Stimulated activated naive B cell treated with anti-CD40 and anti-IgM and Interleukin-4, amounts not matched to agents 10 μg/mL and 1 μg/mL and 100 μg/mL, for 72 hours (primary cell): ENCODE measurements around the gene IPCEF1.

Experiments
- ATAC-seq, 2 donors: fragments of 150-1000 bp; cut with Tn5 transposase; replicated peaks; 2 replicates each; pipeline ENCODE4 v1.10.0; 2021; ENCODE audit warnings: moderate library complexity in 1 of 2
- DNase-seq: peaks from one replicate; pipeline ENCODE4 v3.0.0; 2021
- H3K27ac Mint-ChIP-seq: one replicate; pipeline ENCODE4 v1.8.0; 2022; ENCODE audit warnings: mild to moderate bottlenecking, mixed read lengths
- H3K27me3 Mint-ChIP-seq, 2 donors: one replicate each; pipeline ENCODE4 v1.8.0; 2022; ENCODE audit warnings: mixed read lengths in 2 of 2
- H3K36me3 Mint-ChIP-seq, 2 donors: one replicate each; pipeline ENCODE4 v1.8.0; 2022; ENCODE audit warnings: mixed read lengths in 2 of 2, mild to moderate bottlenecking in 1 of 2
- H3K4me1 Mint-ChIP-seq, 2 donors: one replicate each; pipeline ENCODE4 v1.8.0; 2022; ENCODE audit warnings: mixed read lengths in 2 of 2, mild to moderate bottlenecking in 1 of 2
- H3K4me3 Mint-ChIP-seq, 2 donors: one replicate each; pipeline ENCODE4 v1.8.0; 2022; ENCODE audit warnings: mild to moderate bottlenecking in 2 of 2, mixed read lengths in 2 of 2, moderate library complexity in 1 of 2
- H3K9me3 Mint-ChIP-seq, 2 donors: one replicate each; pipeline ENCODE4 v1.8.0; 2022; ENCODE audit warnings: mixed read lengths in 2 of 2, mild to moderate bottlenecking in 1 of 2

IPCEF1 gene

GRCh38 chr6:154125421-154125820, 231.2 kb downstream of the IPCEF1 start:
- Mint-ChIP-seq H3K4me3 (no peak overlapping the region), H3K9me3 (peaks cover 2 to 3% of the 10 kb centered on the region in 2 donors), H3K36me3 (no peaks in the 10 kb centered on the region), H3K4me1 (peaks cover 2 to 6% of the 10 kb centered on the region in 2 donors), H3K27ac (no peak overlapping the region), H3K27me3 (no peaks in the 10 kb centered on the region)
- ATAC-seq = no peak
- DNase-seq = no peak

- H3K4me3 Mint-ChIP-seq = no peak overlapping the region
- no peaks in the 10 kb centered on the region for H3K36me3 Mint-ChIP-seq
- peaks cover 2 to 3% of the 10 kb centered on the region in 2 donors for H3K9me3 Mint-ChIP-seq
- no peak for DNase-seq
- peaks cover 2 to 6% of the 10 kb centered on the region in 2 donors for H3K4me1 Mint-ChIP-seq
- no peaks in the 10 kb centered on the region for H3K27me3 Mint-ChIP-seq
- no peak overlapping the region for H3K27ac Mint-ChIP-seq
- no peak for ATAC-seq
Measured at GRCh38 chr6:154123155-154123956, 233.2 kb downstream of the IPCEF1 start.

DNA sequence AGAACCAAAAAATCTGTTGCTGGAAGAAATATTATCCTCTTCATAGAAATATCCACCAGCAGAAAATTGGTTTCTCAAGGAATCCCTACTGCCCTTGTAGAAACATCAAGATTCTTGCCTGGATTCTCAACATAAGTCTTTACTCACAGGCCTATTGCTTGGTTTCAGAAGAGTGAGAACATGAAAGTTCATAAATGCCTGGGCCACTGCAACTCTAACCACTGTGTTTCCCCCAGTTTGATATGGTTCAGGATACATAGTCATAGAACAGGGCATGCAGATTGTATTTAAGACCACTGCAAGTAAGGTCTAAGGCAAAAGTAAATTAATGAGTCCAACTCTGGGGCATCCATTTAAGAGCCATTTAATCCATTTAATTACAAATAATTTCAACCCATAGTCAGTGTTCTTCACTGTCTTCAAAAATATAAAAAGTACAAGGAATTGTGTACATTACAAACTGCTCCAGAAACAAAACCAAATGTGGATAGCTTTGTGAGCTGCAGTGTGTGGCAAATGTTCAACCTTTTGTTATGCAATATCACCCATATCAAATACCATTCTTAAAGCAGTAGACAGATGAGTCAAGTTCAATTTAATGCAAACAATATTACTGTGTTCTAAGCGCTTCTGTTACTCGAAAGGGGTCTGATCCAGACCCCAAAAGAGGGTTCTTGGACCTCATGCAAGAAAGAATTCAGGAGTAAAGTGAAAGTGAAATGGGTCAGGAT, 234.2 kb downstream of the IPCEF1 start:
- peaks cover 2 to 3% of the 10 kb centered on the region in 2 donors for H3K9me3 Mint-ChIP-seq
- no peaks in the 10 kb centered on the region for H3K36me3 Mint-ChIP-seq
- H3K27ac Mint-ChIP-seq = no peak overlapping the region
- no peak overlapping the region for H3K4me3 Mint-ChIP-seq
- ATAC-seq (no peak), DNase-seq (no peak)
- peaks cover 2 to 6% of the 10 kb centered on the region in 2 donors for H3K4me1 Mint-ChIP-seq
- no peaks in the 10 kb centered on the region for H3K27me3 Mint-ChIP-seq

DNA sequence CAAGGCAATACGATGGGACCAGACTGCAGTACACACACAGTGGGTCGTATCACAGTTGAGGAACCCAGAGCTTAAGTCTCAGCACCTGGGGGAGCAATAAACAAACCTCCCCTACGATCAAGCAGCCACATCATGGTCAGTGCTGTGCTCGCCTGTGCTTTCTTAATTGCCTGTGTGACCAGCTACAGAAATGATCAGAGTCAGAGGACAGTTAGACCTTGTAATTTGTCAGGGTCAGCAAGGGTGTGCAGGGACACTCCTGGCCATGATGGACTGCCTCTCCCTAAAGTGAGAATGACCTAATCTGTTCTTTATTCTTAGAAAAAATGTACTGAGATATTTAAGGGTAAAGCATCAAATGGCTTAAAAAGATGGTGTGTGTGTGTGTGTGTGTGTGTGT, 239.1 kb downstream of the IPCEF1 start:
- Mint-ChIP-seq H3K27me3 (peaks cover 0 to 7% of the 10 kb centered on the region in 2 donors), H3K9me3 (no peaks in the 10 kb centered on the region)

DNA sequence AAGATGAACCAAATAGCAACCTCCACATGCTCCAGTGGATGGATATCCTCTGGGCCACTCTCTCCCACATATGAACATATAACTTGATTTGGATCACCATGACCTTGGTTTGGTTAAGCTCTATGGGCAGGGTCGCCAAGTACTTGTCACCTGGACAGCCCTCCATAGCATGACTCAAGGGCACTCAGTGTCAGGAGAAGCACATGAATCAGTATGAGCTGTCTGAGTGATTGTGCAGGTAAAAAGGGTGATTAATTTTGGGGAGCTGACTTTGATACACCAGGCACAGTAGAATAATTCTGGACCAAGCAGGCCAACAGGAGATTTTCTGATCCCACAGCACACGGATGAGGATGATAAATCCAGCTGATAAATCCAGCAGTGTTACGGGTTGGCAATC, 243.2 kb downstream of the IPCEF1 start:
- Mint-ChIP-seq H3K9me3 (peaks cover 0 to 2% of the 10 kb centered on the region in 2 donors), H3K27ac (no peak overlapping the region), H3K36me3 (no peaks in the 10 kb centered on the region), H3K4me1 (no peaks in the 10 kb centered on the region), H3K27me3 (peaks cover 0 to 7% of the 10 kb centered on the region in 2 donors), H3K4me3 (no peak overlapping the region)
- no peak for ATAC-seq
- DNase-seq = no peak

More for the DNA sequence above, 239.1 kb downstream of the IPCEF1 start:
- no peaks in the 10 kb centered on the region for H3K4me1 Mint-ChIP-seq
- H3K4me3 Mint-ChIP-seq = no peak overlapping the region
- H3K36me3 Mint-ChIP-seq = no peaks in the 10 kb centered on the region
- no peak overlapping the region for H3K27ac Mint-ChIP-seq
- ATAC-seq (no peak), DNase-seq (no peak)

DNA sequence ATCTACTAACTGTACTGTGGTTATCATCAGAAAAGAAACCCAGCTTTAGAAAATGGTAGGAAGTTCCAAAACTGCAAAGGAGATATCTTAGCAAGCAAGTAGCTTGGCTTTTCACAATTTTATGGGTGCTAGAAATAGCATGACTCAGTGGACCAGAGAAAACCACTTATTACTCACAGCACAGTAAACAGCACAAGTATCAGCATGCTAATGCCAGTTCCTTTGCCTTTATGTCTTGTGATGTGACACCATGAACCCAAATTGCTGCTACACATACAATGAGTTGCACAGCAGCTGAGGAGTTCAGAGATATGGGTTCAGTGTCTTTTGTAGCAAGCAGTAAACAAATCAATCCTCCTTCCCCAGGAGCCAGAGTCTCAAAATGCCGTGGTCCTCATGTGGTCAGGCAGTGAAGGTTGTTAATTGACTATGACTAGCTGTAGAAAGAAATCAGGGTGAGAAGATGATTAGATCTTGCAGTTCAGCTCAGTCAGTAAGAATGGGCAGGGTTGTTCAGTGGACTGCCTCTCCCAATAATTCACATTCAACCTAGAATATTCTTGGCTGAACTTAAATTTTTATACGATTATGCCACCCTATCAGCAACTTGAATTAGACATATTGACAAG, 244.3 kb downstream of the IPCEF1 start:
- H3K4me1 Mint-ChIP-seq = no peaks in the 10 kb centered on the region
- no peak overlapping the region for H3K27ac Mint-ChIP-seq
- H3K4me3 Mint-ChIP-seq = no peak overlapping the region
- H3K27me3 Mint-ChIP-seq = peaks cover 0 to 7% of the 10 kb centered on the region in 2 donors
- ATAC-seq (no peak), DNase-seq (no peak)
- peaks cover 0 to 2% of the 10 kb centered on the region in 2 donors for H3K9me3 Mint-ChIP-seq
- H3K36me3 Mint-ChIP-seq = no peaks in the 10 kb centered on the region

DNA sequence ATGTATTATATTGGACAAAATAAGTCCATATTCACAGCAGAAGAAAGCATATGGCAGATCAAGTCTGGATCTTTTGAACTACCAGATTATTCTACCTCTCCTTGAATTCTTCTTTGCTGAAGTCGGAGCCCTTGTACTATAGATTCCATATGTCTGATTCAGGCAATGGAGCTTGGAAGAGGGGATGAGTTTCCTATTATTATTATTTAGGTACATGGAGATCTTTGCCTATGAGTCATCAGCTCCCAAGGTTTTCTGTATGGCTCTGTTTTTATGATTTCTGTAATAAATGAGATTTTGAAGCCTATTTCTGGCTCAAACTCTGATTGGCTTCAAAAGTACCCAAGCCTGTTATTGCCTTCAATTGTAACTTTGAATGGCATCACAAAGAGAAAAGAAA, 245.6 kb downstream of the IPCEF1 start:
- no peaks in the 10 kb centered on the region for H3K4me1 Mint-ChIP-seq
- H3K27me3 Mint-ChIP-seq = peaks cover 0 to 7% of the 10 kb centered on the region in 2 donors
- DNase-seq = no peak
- no peak for ATAC-seq
- no peak overlapping the region for H3K27ac Mint-ChIP-seq
- peaks cover 2 to 3% of the 10 kb centered on the region in 2 donors for H3K9me3 Mint-ChIP-seq
- H3K4me3 Mint-ChIP-seq = no peak overlapping the region
- no peaks in the 10 kb centered on the region for H3K36me3 Mint-ChIP-seq

- Mint-ChIP-seq H3K9me3 (peaks cover 0 to 3% of the 10 kb centered on the region in 2 donors), H3K27ac (no peak overlapping the region)
- no peak for DNase-seq
Measured at GRCh38 chr6:154106251-154106650, 250.4 kb downstream of the IPCEF1 start.

More at GRCh38 chr6:154106251-154106650, 250.4 kb downstream of the IPCEF1 start:
- H3K27me3 Mint-ChIP-seq = no peaks in the 10 kb centered on the region
- H3K36me3 Mint-ChIP-seq = no peaks in the 10 kb centered on the region
- H3K4me1 Mint-ChIP-seq = no peaks in the 10 kb centered on the region
- ATAC-seq = no peak
- no peak overlapping the region for H3K4me3 Mint-ChIP-seq
